PFSK-1 (cell line): ENCODE data around the gene SYNE2.

Experiments used
- POLR2AphosphoS5 ChIP-seq: IDR thresholded peaks from 2 replicates; pipeline ENCODE4 v1.6.1; 2012; ENCODE audit warnings: low read depth, mild to moderate bottlenecking, control low read depth, low read length, moderate library complexity
- TAF1 ChIP-seq: IDR thresholded peaks from 2 replicates; pipeline ENCODE4 v1.6.1; 2012; ENCODE audit warnings: low read length, control low read depth, borderline replicate concordance; ENCODE audit not compliant: insufficient read depth
- TF ChIP-seq, protein P1 (sequence below), 2 experiments: IDR thresholded peaks; 2 replicates each; pipeline versions ENCODE4 v1.6.1 to v1.8.0; 2011 to 2012; ENCODE audit warnings: low read depth in 2 of 2, low read length in 2 of 2, control low read depth in 1 of 2, inconsistent platforms in 1 of 2, mild to moderate bottlenecking in 1 of 2, moderate library complexity in 1 of 2; ENCODE audit not compliant: insufficient read depth in 1 of 2

DNA sequence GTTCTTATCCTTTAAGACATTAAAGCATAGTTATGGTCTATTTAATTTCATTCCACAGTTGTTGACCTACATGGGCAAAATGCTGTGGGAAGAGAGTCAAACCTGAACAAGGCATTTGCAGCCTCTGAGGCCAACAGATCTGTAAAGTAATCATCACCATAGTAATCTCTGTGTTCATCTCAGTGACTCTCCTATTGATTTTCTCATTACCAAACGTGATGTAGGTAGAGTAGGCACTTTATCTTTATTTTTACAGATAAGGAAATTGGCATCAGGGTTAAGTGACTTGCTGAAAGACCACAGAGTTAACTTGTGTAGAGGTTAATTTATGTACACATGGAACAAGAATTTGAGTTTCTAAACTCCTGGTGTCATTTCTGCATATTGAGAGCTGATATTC lies 238.4 kb downstream of the SYNE2 start:
- TF ChIP-seq TAF1 = no peak
- TF ChIP-seq, protein P1, sequence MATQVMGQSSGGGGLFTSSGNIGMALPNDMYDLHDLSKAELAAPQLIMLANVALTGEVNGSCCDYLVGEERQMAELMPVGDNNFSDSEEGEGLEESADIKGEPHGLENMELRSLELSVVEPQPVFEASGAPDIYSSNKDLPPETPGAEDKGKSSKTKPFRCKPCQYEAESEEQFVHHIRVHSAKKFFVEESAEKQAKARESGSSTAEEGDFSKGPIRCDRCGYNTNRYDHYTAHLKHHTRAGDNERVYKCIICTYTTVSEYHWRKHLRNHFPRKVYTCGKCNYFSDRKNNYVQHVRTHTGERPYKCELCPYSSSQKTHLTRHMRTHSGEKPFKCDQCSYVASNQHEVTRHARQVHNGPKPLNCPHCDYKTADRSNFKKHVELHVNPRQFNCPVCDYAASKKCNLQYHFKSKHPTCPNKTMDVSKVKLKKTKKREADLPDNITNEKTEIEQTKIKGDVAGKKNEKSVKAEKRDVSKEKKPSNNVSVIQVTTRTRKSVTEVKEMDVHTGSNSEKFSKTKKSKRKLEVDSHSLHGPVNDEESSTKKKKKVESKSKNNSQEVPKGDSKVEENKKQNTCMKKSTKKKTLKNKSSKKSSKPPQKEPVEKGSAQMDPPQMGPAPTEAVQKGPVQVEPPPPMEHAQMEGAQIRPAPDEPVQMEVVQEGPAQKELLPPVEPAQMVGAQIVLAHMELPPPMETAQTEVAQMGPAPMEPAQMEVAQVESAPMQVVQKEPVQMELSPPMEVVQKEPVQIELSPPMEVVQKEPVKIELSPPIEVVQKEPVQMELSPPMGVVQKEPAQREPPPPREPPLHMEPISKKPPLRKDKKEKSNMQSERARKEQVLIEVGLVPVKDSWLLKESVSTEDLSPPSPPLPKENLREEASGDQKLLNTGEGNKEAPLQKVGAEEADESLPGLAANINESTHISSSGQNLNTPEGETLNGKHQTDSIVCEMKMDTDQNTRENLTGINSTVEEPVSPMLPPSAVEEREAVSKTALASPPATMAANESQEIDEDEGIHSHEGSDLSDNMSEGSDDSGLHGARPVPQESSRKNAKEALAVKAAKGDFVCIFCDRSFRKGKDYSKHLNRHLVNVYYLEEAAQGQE (IDR thresholded peaks at IDR 0.05; ENCODE audit: insufficient read depth in 1 of 2, low read depth in 2 of 2, low read length in 2 of 2) = no peak
- TF ChIP-seq POLR2AphosphoS5 = no peak
